GM12878 (cell line): Measurements from ENCODE around the gene SORBS2. TPM values are rescaled to one million over a fixed set of nuclear protein-coding genes. Genes with fewer than 3 reads are reported as not detected.

ENCODE experiments used
- ATAC-seq: fragments of 200-7000 bp; cut with Tn5 transposase; 3 replicates; pipeline ENCODE4 v1.9.1; 2020; ENCODE audit warnings: mild to moderate bottlenecking, moderate library complexity
- BruUV-seq: library from RNA; stranded (reverse); fragments of 400-500 nt; replicated peaks from 2 replicates; lab custom pipeline; 2021; lab: Mats Ljungman, UMichigan
- CTCF ChIA-PET: fragments of 300-600 bp; sonication (Branson Sonifier 250); formaldehyde crosslinking; extraction: SDS; loops from one replicate; lab custom pipeline; 2021; ENCODE audit warnings: inconsistent platforms; lab: Yijun Ruan, JAX
- POLR2A ChIA-PET: fragments of 350-600 bp; formaldehyde crosslinking; extraction: SDS; loops from one replicate; lab custom pipeline; 2021; ENCODE audit warnings: inconsistent platforms; lab: Charles Lee
- RAD21 ChIA-PET: fragments of 300-600 bp; sonication (Branson Sonifier 250); formaldehyde crosslinking; loops from one replicate; lab custom pipeline; 2023; ENCODE audit warnings: antibody characterized with exemption; ENCODE audit not compliant: unreplicated experiment; lab: Charles Lee
- SMC1A ChIA-PET: fragments of 300-600 bp; sonication (Branson Sonifier 250); formaldehyde crosslinking; loops from one replicate; lab custom pipeline; 2023; ENCODE audit not compliant: unreplicated experiment, uncharacterized antibody; lab: Charles Lee
- DNase-seq: peaks from one replicate; pipeline ENCODE4 v3.0.0-alpha.2; 2011; ENCODE audit warnings: low read depth, low spot score
- FAIRE-seq: peaks from 3 replicates; lab custom pipeline; 2011; peaks lifted over from hg19 to GRCh38; lab: Jason Lieb, UNC
- H2AFZ ChIP-seq: 2 replicates; pipeline ENCODE4 v1.6.0; 2011; ENCODE audit warnings: low read depth, low read length, control low read depth; ENCODE audit not compliant: control insufficient read depth
- H3K27ac ChIP-seq: 2 replicates; pipeline ENCODE4 v1.5.1; 2011; ENCODE audit warnings: control low read depth; ENCODE audit not compliant: control insufficient read depth, insufficient read depth
- H3K27me3 ChIP-seq, 2 experiments: replicated peaks in 1 of 2; 2 replicates each; pipeline versions ENCODE4 v1.6.0 to v1.6.1; 2011; ENCODE audit warnings: low read length in 1 of 2; ENCODE audit not compliant: control insufficient read depth in 2 of 2, insufficient read depth in 2 of 2
- H3K36me3 ChIP-seq, 2 experiments: 2 replicates each; pipeline ENCODE4 v1.5.1; 2011; ENCODE audit warnings: low read length in 1 of 2; ENCODE audit not compliant: control insufficient read depth in 2 of 2, insufficient read depth in 2 of 2
- H3K4me1 ChIP-seq: 2 replicates; pipeline ENCODE4 v1.6.1; 2011; ENCODE audit warnings: mild to moderate bottlenecking, low read length, moderate library complexity, mixed read lengths; ENCODE audit not compliant: control insufficient read depth, insufficient read depth
- H3K4me2 ChIP-seq: 2 replicates; pipeline ENCODE4 v1.6.0; 2011; ENCODE audit warnings: control low read depth; ENCODE audit not compliant: control insufficient read depth, insufficient read depth
- H3K4me3 ChIP-seq: fragments of 200-600 bp; sonication (generic); 2 replicates; pipeline ENCODE4 v1.5.1; 2016
- H3K79me2 ChIP-seq: 2 replicates; pipeline ENCODE4 v1.6.0; 2011; ENCODE audit warnings: low read length; ENCODE audit not compliant: control insufficient read depth, insufficient read depth
- H3K9ac ChIP-seq: 2 replicates; pipeline ENCODE4 v1.8.0; 2011; ENCODE audit warnings: low read length, control low read depth, mixed read lengths; ENCODE audit not compliant: control insufficient read depth, insufficient read depth
- H3K9me3 ChIP-seq: replicated peaks from 3 replicates; pipeline ENCODE4 v1.5.1; 2011; ENCODE audit warnings: mild to moderate bottlenecking, low read length; ENCODE audit not compliant: control insufficient read depth, insufficient read depth
- H4K20me1 ChIP-seq: 2 replicates; pipeline ENCODE4 v1.6.0; 2011; ENCODE audit not compliant: control insufficient read depth, insufficient read depth
- CHD1 ChIP-seq: IDR thresholded peaks from 2 replicates; pipeline ENCODE4 v1.6.1; 2012; ENCODE audit warnings: low read depth, low read length, improper control_type of control experiment
- E2F4 ChIP-seq: IDR thresholded peaks from 2 replicates; pipeline ENCODE4 v1.6.1; 2012; ENCODE audit warnings: low read depth, low read length, improper control_type of control experiment
- FOXM1 ChIP-seq: IDR thresholded peaks from 2 replicates; pipeline ENCODE4 v1.6.1; 2012; ENCODE audit warnings: low read depth, mild to moderate bottlenecking, inconsistent platforms, low read length, moderate library complexity
- GATAD2B ChIP-seq: fragments of 450-650 bp; conservative IDR thresholded peaks from 2 replicates; pipeline ENCODE4 v1.6.1; 2017; ENCODE audit warnings: low read depth, mild to moderate bottlenecking, moderate library complexity
- JUND ChIP-seq: IDR thresholded peaks from 2 replicates; pipeline ENCODE4 v1.6.1; 2012; ENCODE audit warnings: low read depth, mild to moderate bottlenecking, low read length, improper control_type of control experiment, moderate library complexity
- MTA2 ChIP-seq: fragments of 450-650 bp; IDR thresholded peaks from 2 replicates; pipeline ENCODE4 v1.6.1; 2016; ENCODE audit warnings: low read depth, mild to moderate bottlenecking, moderate library complexity
- MYB ChIP-seq: fragments of 150-350 bp; IDR thresholded peaks from 2 replicates; pipeline ENCODE4 v1.6.1; 2014; ENCODE audit warnings: mild to moderate bottlenecking, low read depth, low read length, borderline replicate concordance
- NKRF ChIP-seq: fragments of 450-650 bp; conservative IDR thresholded peaks from 2 replicates; pipeline ENCODE4 v1.6.1; 2017; ENCODE audit warnings: mild to moderate bottlenecking, moderate library complexity
- POLR2A ChIP-seq: IDR thresholded peaks from 2 replicates; pipeline ENCODE4 v1.6.1; 2011; ENCODE audit warnings: low read depth, mild to moderate bottlenecking, low read length
- SMARCA5 ChIP-seq: fragments of 450-650 bp; IDR thresholded peaks from 2 replicates; pipeline ENCODE4 v1.6.1; 2017; ENCODE audit warnings: mild to moderate bottlenecking
- SRF ChIP-seq, 2 experiments: IDR thresholded peaks; 2 replicates each; pipeline ENCODE4 v1.6.1; 2011; ENCODE audit warnings: low read depth in 2 of 2, low read length in 2 of 2, mild to moderate bottlenecking in 1 of 2, moderate library complexity in 1 of 2
- STAT3 ChIP-seq: IDR thresholded peaks from 2 replicates; pipeline ENCODE4 v1.6.1; 2011; ENCODE audit warnings: low read depth, low read length, improper control_type of control experiment
- SUPT20H ChIP-seq: IDR thresholded peaks from 2 replicates; pipeline ENCODE4 v1.6.1; 2011; ENCODE audit warnings: low read depth, mild to moderate bottlenecking, low read length, moderate library complexity, borderline replicate concordance; ENCODE audit not compliant: control insufficient read depth
- TCF12 ChIP-seq: IDR thresholded peaks from 2 replicates; pipeline ENCODE4 v1.6.1; 2011; ENCODE audit warnings: low read depth, mild to moderate bottlenecking, low read length
- YBX1 ChIP-seq: fragments of 450-650 bp; IDR thresholded peaks from 2 replicates; pipeline ENCODE4 v1.6.1; 2016; ENCODE audit warnings: antibody characterized with exemption
- WGBS: methylation state at CpG from one replicate; pipeline ENCODE4 v1.1.6; 2016; ENCODE audit warnings: low lambda C conversion rate; ENCODE audit not compliant: insufficient replicate concordance, insufficient coverage; ENCODE audit errors: missing lambda C conversion rate; 5-methylcytosine and 5-hydroxymethylcytosine counted together
- in situ Hi-C: fragments of 300-500 bp; cut with MboI; formaldehyde crosslinking; loops from 9 replicates; pipeline ENCODE4 v1.14.3; 2018; ENCODE audit warnings: mixed read lengths
- intact Hi-C: fragments of 100-400 bp; cut with micrococcal nuclease; formaldehyde crosslinking; loops from one replicate; pipeline ENCODE4 v1.14.2; 2022; ENCODE audit not compliant: unreplicated experiment
- polyA plus RNA-seq, 11 experiments: library from polyadenylated mRNA; depleted of rRNA in 4 of 11; unstranded in 6 of 11; stranded (reverse) in 5 of 11; fragments of >200 nt; fragmentation: Nextera tagmentation in 4 of 11; fragmentation: Illumina TruSeq in 1 of 11; extraction: Ambion mirVana in 4 of 11; extraction: Trizol in 1 of 11; gene quantifications; 1 replicate in 1 of 11; 2 replicates in 10 of 11; pipeline versions ENCODE4 v1.2.1 to v1.2.3, GENCODE V29; 2011 to 2016; ENCODE audit warnings: inconsistent platforms in 2 of 11, missing spikeins in 2 of 11, low read depth in 1 of 11
- total RNA-seq, 4 experiments: library from RNA; depleted of rRNA in 3 of 4; stranded (reverse); fragments of >200 nt in 3 of 4; fragmentation: Illumina TruSeq in 1 of 4; extraction: Trizol in 1 of 4; gene quantifications; 2 replicates each; pipeline versions ENCODE4 v1.2.1 to v1.2.3, GENCODE V29; 2013 to 2021
- TF ChIP-seq, protein P1 (sequence below): IDR thresholded peaks from 2 replicates; pipeline ENCODE4 v1.6.1; 2011; ENCODE audit warnings: low read depth, low read length, improper control_type of control experiment, borderline replicate concordance
- TF ChIP-seq, protein P2 (sequence below): fragments of 450-650 bp; IDR thresholded peaks from 2 replicates; pipeline ENCODE4 v1.6.1; 2017; ENCODE audit warnings: borderline replicate concordance
- TF ChIP-seq, protein P3 (sequence below): fragments of 450-650 bp; IDR thresholded peaks from 2 replicates; pipeline ENCODE4 v1.6.1; 2014; ENCODE audit warnings: mild to moderate bottlenecking

SORBS2 gene
- total and polyA plus RNA-seq, 10 of the 15 experiments (the other 5 are each of a cell fraction or from before 2014, with no cell fraction given): 0.06 to 3.0 (median 0.79) TPM

GRCh38 chr4:185805262-185805802 lies 6.7 kb downstream of the SORBS2 start:
- intact Hi-C loops (no loop called here), in situ Hi-C loops (no loop called here)
- Histone ChIP-seq H3K9ac (no peak overlapping the region), H3K27ac (no peak overlapping the region), H2AFZ (no peak overlapping the region), H3K4me1 (no peaks in the 10 kb centered on the region), H4K20me1 (no peaks in the 10 kb centered on the region), H3K4me3 (no peak overlapping the region), H3K9me3 (no peaks in the 10 kb centered on the region; the same call in 2 of the 3 replicates), H3K36me3 (no peaks in the 10 kb centered on the region), H3K27me3 (no peaks in the 10 kb centered on the region), H3K4me2 (no peak overlapping the region), H3K79me2 (no peaks in the 10 kb centered on the region; the same call in 1 of the 2 replicates)
- TF ChIP-seq MYB (no peak), SUPT20H (no peak), GATAD2B (no peak), CHD1 (no peak), YBX1 (no peak), SRF (IDR thresholded peaks at IDR 0.05; ENCODE audit: low read depth in 2 of 2, low read length in 2 of 2) (no peak), SMARCA5 (no peak), TCF12 (no peak), FOXM1 (no peak), POLR2A (no peak), STAT3 (no peak), NKRF (no peak), E2F4 (no peak), JUND (no peak), MTA2 (no peak)
- TF ChIP-seq, protein P1, sequence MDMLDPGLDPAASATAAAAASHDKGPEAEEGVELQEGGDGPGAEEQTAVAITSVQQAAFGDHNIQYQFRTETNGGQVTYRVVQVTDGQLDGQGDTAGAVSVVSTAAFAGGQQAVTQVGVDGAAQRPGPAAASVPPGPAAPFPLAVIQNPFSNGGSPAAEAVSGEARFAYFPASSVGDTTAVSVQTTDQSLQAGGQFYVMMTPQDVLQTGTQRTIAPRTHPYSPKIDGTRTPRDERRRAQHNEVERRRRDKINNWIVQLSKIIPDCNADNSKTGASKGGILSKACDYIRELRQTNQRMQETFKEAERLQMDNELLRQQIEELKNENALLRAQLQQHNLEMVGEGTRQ: no peak
- TF ChIP-seq, protein P2, sequence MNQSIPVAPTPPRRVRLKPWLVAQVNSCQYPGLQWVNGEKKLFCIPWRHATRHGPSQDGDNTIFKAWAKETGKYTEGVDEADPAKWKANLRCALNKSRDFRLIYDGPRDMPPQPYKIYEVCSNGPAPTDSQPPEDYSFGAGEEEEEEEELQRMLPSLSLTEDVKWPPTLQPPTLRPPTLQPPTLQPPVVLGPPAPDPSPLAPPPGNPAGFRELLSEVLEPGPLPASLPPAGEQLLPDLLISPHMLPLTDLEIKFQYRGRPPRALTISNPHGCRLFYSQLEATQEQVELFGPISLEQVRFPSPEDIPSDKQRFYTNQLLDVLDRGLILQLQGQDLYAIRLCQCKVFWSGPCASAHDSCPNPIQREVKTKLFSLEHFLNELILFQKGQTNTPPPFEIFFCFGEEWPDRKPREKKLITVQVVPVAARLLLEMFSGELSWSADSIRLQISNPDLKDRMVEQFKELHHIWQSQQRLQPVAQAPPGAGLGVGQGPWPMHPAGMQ: no peak
- TF ChIP-seq, protein P3, sequence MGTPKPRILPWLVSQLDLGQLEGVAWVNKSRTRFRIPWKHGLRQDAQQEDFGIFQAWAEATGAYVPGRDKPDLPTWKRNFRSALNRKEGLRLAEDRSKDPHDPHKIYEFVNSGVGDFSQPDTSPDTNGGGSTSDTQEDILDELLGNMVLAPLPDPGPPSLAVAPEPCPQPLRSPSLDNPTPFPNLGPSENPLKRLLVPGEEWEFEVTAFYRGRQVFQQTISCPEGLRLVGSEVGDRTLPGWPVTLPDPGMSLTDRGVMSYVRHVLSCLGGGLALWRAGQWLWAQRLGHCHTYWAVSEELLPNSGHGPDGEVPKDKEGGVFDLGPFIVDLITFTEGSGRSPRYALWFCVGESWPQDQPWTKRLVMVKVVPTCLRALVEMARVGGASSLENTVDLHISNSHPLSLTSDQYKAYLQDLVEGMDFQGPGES: no peak
- FAIRE-seq: no peak
- 85% methylated on average over 9 of the region's 9 CpGs for WGBS
- CTCF ChIA-PET: no interaction called here
- no peak for DNase-seq
- SMC1A ChIA-PET: no interaction called here
- POLR2A ChIA-PET: no interaction called here
- no TSS peak for BruUV-seq
- RAD21 ChIA-PET: no interaction called here
- ATAC-seq: no peak
